Measurements from ENCODE around the gene POLR2L. TPM values are rescaled to one million over a fixed set of nuclear protein-coding genes. Genes with fewer than 3 reads are reported as not detected.

POLR2L gene
- total and polyA plus RNA-seq, 2 of the 13 experiments (the other 11 are each of a cell fraction or from before 2014, with no cell fraction given), result 104 to 114 TPM

GRCh38 chr11:809287-810039 lies 32.9 kb downstream of the POLR2L start, which contains the start of gene RPLP2 (continued):
- TF ChIP-seq ZNF879 (CRISPR knock-in tag; IDR thresholded peaks at IDR 0.05) (no peak), PREB (CRISPR knock-in tag; IDR thresholded peaks at IDR 0.05) (no peak), ZNF264 (CRISPR knock-in tag; IDR thresholded peaks at IDR 0.05) (0 out of 2 replicates have a peak, but pooled peaks have one; percentile 14), ZNF224 (CRISPR knock-in tag; IDR thresholded peaks at IDR 0.05) (0 out of 2 replicates have a peak, but pooled peaks have one; percentile 74), MYPOP (CRISPR knock-in tag; IDR thresholded peaks at IDR 0.05) (peak; percentile 75; the same call in 1 of the 2 replicates), TFE3 (CRISPR knock-in tag; IDR thresholded peaks at IDR 0.05) (no peak; the same call in 1 of the 2 replicates), TARDBP (CRISPR knock-in tag; IDR thresholded peaks at IDR 0.05) (peak; percentile 88), MEF2D (CRISPR knock-in tag; IDR thresholded peaks at IDR 0.05) (peak; percentile 74), ATF7-NPFF (CRISPR knock-in tag; IDR thresholded peaks at IDR 0.05; ENCODE audit: low read depth) (no peak; the same call in none of the 2 replicates), GFI1 (CRISPR knock-in tag; IDR thresholded peaks at IDR 0.05; ENCODE audit: borderline replicate concordance) (no peak; the same call in 1 of the 2 replicates), ARNT2 (CRISPR knock-in tag; IDR thresholded peaks at IDR 0.05; ENCODE audit: low read depth) (peak; percentile 75; the same call in 1 of the 2 replicates), HINFP (CRISPR knock-in tag; IDR thresholded peaks at IDR 0.05; ENCODE audit: low read depth) (no peak; the same call in 1 of the 2 replicates), ZNF501 (CRISPR knock-in tag; IDR thresholded peaks at IDR 0.05) (peak; percentile 93), ZNF546 (CRISPR knock-in tag; conservative IDR thresholded peaks at IDR 0.05) (peak; percentile 96), MTA1 (CRISPR knock-in tag; IDR thresholded peaks at IDR 0.05; ENCODE audit: borderline replicate concordance) (0 out of 2 replicates have a peak, but pooled peaks have one; percentile 65), SALL2 (CRISPR knock-in tag; IDR thresholded peaks at IDR 0.05) (peak; percentile 78), BCLAF1 (IDR thresholded peaks at IDR 0.05) (no peak), ZNF878 (CRISPR knock-in tag; IDR thresholded peaks at IDR 0.05) (no peak)
